H1 (cell line): ENCODE results near the gene MYO9B. TPM values are rescaled to one million over a fixed set of nuclear protein-coding genes. Genes with fewer than 3 reads are reported as not detected.

Experiments used
- CTCF ChIA-PET: fragments of 300-600 bp; sonication (Branson Sonifier 250); formaldehyde crosslinking; loops from one replicate; lab custom pipeline; 2021; ENCODE audit not compliant: partially characterized antibody; lab: Charles Lee
- POLR2A ChIA-PET: fragments of 300-600 bp; sonication (Branson Sonifier 250); formaldehyde crosslinking; loops from one replicate; lab custom pipeline; 2021; ENCODE audit warnings: inconsistent platforms; ENCODE audit not compliant: partially characterized antibody; lab: Charles Lee
- DNase-seq, 2 experiments: peaks; one replicate each; pipeline versions ENCODE4 v3.0.0 to v3.0.0-alpha.2; 2010 to 2022; ENCODE audit warnings: low spot score in 2 of 2, low read depth in 1 of 2, mixed read lengths in 1 of 2
- FAIRE-seq: peaks from 2 replicates; lab custom pipeline; 2011; peaks lifted over from hg19 to GRCh38; lab: Jason Lieb, UNC
- H2AFZ ChIP-seq: 2 replicates; pipeline ENCODE4 v1.8.1; 2012; ENCODE audit warnings: low read length, inconsistent platforms
- H2AK5ac ChIP-seq: 2 replicates; pipeline ENCODE4 v1.6.1; 2013; ENCODE audit warnings: low read depth, low read length
- H2BK120ac ChIP-seq: replicated peaks from 2 replicates; pipeline ENCODE3; 2013; ENCODE audit warnings: low read depth, low read length, inconsistent platforms
- H2BK12ac ChIP-seq: 2 replicates; pipeline ENCODE4 v1.6.1; 2013; ENCODE audit warnings: low read depth, low read length
- H2BK15ac ChIP-seq: 2 replicates; pipeline ENCODE4 v1.6.1; 2013; ENCODE audit warnings: low read length
- H2BK20ac ChIP-seq: 2 replicates; pipeline ENCODE4 v1.6.1; 2013; ENCODE audit warnings: low read length
- H2BK5ac ChIP-seq: 2 replicates; pipeline ENCODE4 v1.6.1; 2013; ENCODE audit warnings: low read depth, low read length
- H3K14ac ChIP-seq: 2 replicates; pipeline ENCODE4 v1.6.1; 2013; ENCODE audit warnings: inconsistent platforms; ENCODE audit not compliant: insufficient read length
- H3K18ac ChIP-seq: 2 replicates; pipeline ENCODE4 v1.6.1; 2013; ENCODE audit warnings: low read length; ENCODE audit errors: extremely low read depth
- H3K23ac ChIP-seq: 2 replicates; pipeline ENCODE4 v1.6.1; 2013; ENCODE audit warnings: inconsistent platforms; ENCODE audit not compliant: insufficient read length
- H3K23me2 ChIP-seq: 2 replicates; pipeline ENCODE4 v1.6.1; 2013; ENCODE audit warnings: low read depth, low read length
- H3K27ac ChIP-seq: 2 replicates; pipeline ENCODE4 v1.6.1; 2011; ENCODE audit warnings: low read depth, low read length, inconsistent platforms
- H3K27me3 ChIP-seq, 4 experiments: replicated peaks in 1 of 4; 1 replicate in 1 of 4; 2 replicates in 3 of 4; pipeline versions ENCODE4 v1.6.1 to v1.8.1; 2011 to 2013; ENCODE audit warnings: low read length in 3 of 4, mild to moderate bottlenecking in 3 of 4, inconsistent platforms in 2 of 4, mixed read lengths in 2 of 4, moderate library complexity in 1 of 4; ENCODE audit not compliant: control insufficient read depth in 3 of 4, insufficient read depth in 3 of 4; ENCODE audit errors: extremely low read depth in 1 of 4
- H3K36me3 ChIP-seq, 4 experiments: 2 replicates each; pipeline versions ENCODE4 v1.6.1 to v1.8.1; 2011 to 2013; ENCODE audit warnings: mild to moderate bottlenecking in 4 of 4, low read length in 3 of 4, moderate library complexity in 2 of 4, control low read depth in 1 of 4, inconsistent platforms in 1 of 4; ENCODE audit not compliant: insufficient read depth in 4 of 4, control insufficient read depth in 2 of 4
- H3K4ac ChIP-seq: replicated peaks from 2 replicates; pipeline ENCODE3; 2013; ENCODE audit warnings: low read length, low read depth, mixed read lengths, inconsistent platforms; ENCODE audit not compliant: insufficient read length
- H3K4me1 ChIP-seq, 4 experiments: replicated peaks in 1 of 4; 1 replicate in 1 of 4; 2 replicates in 3 of 4; pipeline versions ENCODE4 v1.6.1 to v1.8.1; 2011 to 2013; ENCODE audit warnings: low read length in 3 of 4, inconsistent platforms in 2 of 4, mixed read lengths in 1 of 4; ENCODE audit not compliant: insufficient read depth in 4 of 4, control insufficient read depth in 3 of 4
- H3K4me2 ChIP-seq, 2 experiments: 2 replicates each; pipeline versions ENCODE4 v1.6.1 to v1.8.1; 2011 to 2013; ENCODE audit warnings: low read depth in 2 of 2, low read length in 2 of 2, control low read depth in 1 of 2, inconsistent platforms in 1 of 2, mild to moderate bottlenecking in 1 of 2; ENCODE audit not compliant: insufficient read depth in 1 of 2
- H3K4me3 ChIP-seq, 4 experiments: fragments of 200-600, 300-600 bp in 1 of 4; sonication (generic), shearing (Covaris generic), sonication (Bioruptor Twin) in 1 of 4; 2 replicates each; pipeline versions ENCODE4 v1.5.1 to v1.8.1; 2011 to 2016; ENCODE audit warnings: low read length in 4 of 4, low read depth in 3 of 4, control low read depth in 2 of 4, inconsistent platforms in 2 of 4, mild to moderate bottlenecking in 2 of 4, mixed read lengths in 1 of 4, moderate library complexity in 1 of 4; ENCODE audit not compliant: insufficient read depth in 2 of 4; ENCODE audit errors: extremely low read depth in 1 of 4
- H3K56ac ChIP-seq: replicated peaks from 2 replicates; pipeline ENCODE3; 2013; ENCODE audit warnings: low read depth, mild to moderate bottlenecking, mixed read lengths, low read length, inconsistent platforms; ENCODE audit not compliant: insufficient read length
- H3K79me1 ChIP-seq: 2 replicates; pipeline ENCODE4 v1.6.1; 2013; ENCODE audit warnings: low read depth, low read length, control low read depth
- H3K79me2 ChIP-seq, 2 experiments: 2 replicates each; pipeline versions ENCODE4 v1.6.1 to v1.8.1; 2012 to 2013; ENCODE audit warnings: low read length in 2 of 2, mild to moderate bottlenecking in 2 of 2, inconsistent platforms in 1 of 2; ENCODE audit not compliant: insufficient read depth in 2 of 2, control insufficient read depth in 1 of 2
- H3K9ac ChIP-seq, 4 experiments: replicated peaks in 1 of 4; 1 replicate in 1 of 4; 2 replicates in 3 of 4; pipeline versions ENCODE4 v1.6.1 to v1.8.1; 2011 to 2013; ENCODE audit warnings: low read depth in 3 of 4, low read length in 3 of 4, control low read depth in 2 of 4, mild to moderate bottlenecking in 2 of 4, moderate library complexity in 2 of 4, inconsistent platforms in 1 of 4; ENCODE audit errors: extremely low read depth in 1 of 4
- H3K9me3 ChIP-seq, 2 experiments: 2 replicates each; pipeline versions ENCODE4 v1.6.1 to v1.8.1; 2012 to 2013; ENCODE audit warnings: mild to moderate bottlenecking in 2 of 2, moderate library complexity in 2 of 2, control low read depth in 1 of 2, inconsistent platforms in 1 of 2, low read depth in 1 of 2, low read length in 1 of 2, mixed read lengths in 1 of 2; ENCODE audit not compliant: insufficient read depth in 2 of 2
- H4K20me1 ChIP-seq, 2 experiments: replicated peaks in 1 of 2; 2 replicates each; pipeline versions ENCODE3 to v1.8.1; 2011 to 2013; ENCODE audit warnings: inconsistent platforms in 2 of 2, low read length in 2 of 2, mild to moderate bottlenecking in 1 of 2; ENCODE audit not compliant: insufficient read depth in 2 of 2, control insufficient read depth in 1 of 2
- H4K5ac ChIP-seq: 2 replicates; pipeline ENCODE4 v1.6.1; 2013; ENCODE audit warnings: low read length, low read depth, mixed read lengths, inconsistent platforms; ENCODE audit not compliant: insufficient read length
- H4K8ac ChIP-seq: 2 replicates; pipeline ENCODE4 v1.8.0; 2013; ENCODE audit warnings: mild to moderate bottlenecking, moderate library complexity, low read length, inconsistent platforms; ENCODE audit not compliant: insufficient read depth; ENCODE audit errors: extremely low read depth
- H4K91ac ChIP-seq: replicated peaks from 2 replicates; pipeline ENCODE3; 2013; ENCODE audit warnings: low read length, mixed read lengths, inconsistent platforms; ENCODE audit not compliant: insufficient read length
- BCL11A ChIP-seq, 2 experiments: IDR thresholded peaks; one replicate each; pipeline ENCODE4 v1.6.1; 2011; ENCODE audit warnings: low read depth in 2 of 2, low read length in 2 of 2, mild to moderate bottlenecking in 2 of 2
- CHD2 ChIP-seq: IDR thresholded peaks from 2 replicates; pipeline ENCODE4 v1.6.1; 2012; ENCODE audit warnings: low read length, improper control_type of control experiment
- EGR1 ChIP-seq: IDR thresholded peaks from 2 replicates; pipeline ENCODE4 v1.6.1; 2011; ENCODE audit warnings: low read depth, low read length, borderline replicate concordance
- EZH2 ChIP-seq: fragments of 200-600 bp; sonication (generic); IDR thresholded peaks from 2 replicates; pipeline ENCODE4 v1.7.1; 2012; ENCODE audit warnings: low read depth, mild to moderate bottlenecking, moderate library complexity, low read length, inconsistent platforms; ENCODE audit not compliant: severe bottlenecking
- JUN ChIP-seq: IDR thresholded peaks from 2 replicates; pipeline ENCODE4 v1.6.1; 2011; ENCODE audit warnings: low read depth, mild to moderate bottlenecking, improper control_type of control experiment, low read length
- JUND ChIP-seq: IDR thresholded peaks from 2 replicates; pipeline ENCODE4 v1.6.1; 2011; ENCODE audit warnings: mild to moderate bottlenecking, improper control_type of control experiment, low read length
- POU5F1 ChIP-seq: IDR thresholded peaks from 2 replicates; pipeline ENCODE4 v1.6.1; 2011; ENCODE audit warnings: low read depth, mild to moderate bottlenecking, low read length, moderate library complexity
- RXRA ChIP-seq: IDR thresholded peaks from 2 replicates; pipeline ENCODE4 v1.6.1; 2011; ENCODE audit warnings: low read depth, mild to moderate bottlenecking, low read length, moderate library complexity; ENCODE audit not compliant: insufficient read depth
- SIN3A ChIP-seq, 2 experiments: IDR thresholded peaks in 1 of 2; conservative IDR thresholded peaks in 1 of 2; 2 replicates each; pipeline ENCODE4 v1.6.1; 2011 to 2012; ENCODE audit warnings: low read length in 2 of 2, improper control_type of control experiment in 1 of 2, low read depth in 1 of 2, mild to moderate bottlenecking in 1 of 2
- TCF12 ChIP-seq: IDR thresholded peaks from 2 replicates; pipeline ENCODE4 v1.6.1; 2011; ENCODE audit warnings: low read depth, mild to moderate bottlenecking, low read length
- WGBS, 2 experiments: shearing (Covaris generic) in 1 of 2; methylation state at CpG; one replicate each; pipeline versions ENCODE4 v1.1.6 to v1.1.7; 2013 to 2015; ENCODE audit warnings: low lambda C conversion rate in 2 of 2, mixed read lengths in 2 of 2, inconsistent platforms in 1 of 2, low coverage in 1 of 2, missing lambda C conversion rate in 1 of 2; ENCODE audit not compliant: insufficient replicate concordance in 2 of 2, insufficient coverage in 1 of 2, insufficient read length in 1 of 2; ENCODE audit errors: extremely low coverage in 1 of 2, missing lambda C conversion rate in 1 of 2; 5-methylcytosine and 5-hydroxymethylcytosine counted together
- polyA plus RNA-seq, 7 experiments: library from polyadenylated mRNA; depleted of rRNA in 3 of 7; stranded (reverse) in 5 of 7; unstranded in 2 of 7; fragments of >200 nt in 5 of 7; fragments of 200-250 nt in 2 of 7; gene quantifications; 1 replicate in 5 of 7; 2 replicates in 1 of 7; 4 replicates in 1 of 7; pipeline versions ENCODE4 v1.2.1 to v1.2.3, GENCODE V29; 2011 to 2013; ENCODE audit warnings: missing spikeins in 2 of 7, mixed read lengths in 2 of 7
- total RNA-seq: library from RNA; stranded (reverse); fragmentation: NEBNext Ultra II Directional; extraction: Animal tissue kit (Norgen Biotek cat#: 25700); gene quantifications from 2 replicates; pipeline ENCODE4 v1.2.1, GENCODE V29; 2021
- TF ChIP-seq, protein P1 (sequence below): IDR thresholded peaks from 2 replicates; pipeline ENCODE4 v1.6.1; 2012; ENCODE audit warnings: inconsistent platforms
- TF ChIP-seq, protein P2 (sequence below): IDR thresholded peaks from 2 replicates; pipeline ENCODE4 v1.6.1; 2012; ENCODE audit warnings: low read length, inconsistent platforms

Gene MYO9B
- total and polyA plus RNA-seq, 2 of the 8 experiments (the other 6 are each of a cell fraction or from before 2014, with no cell fraction given), result 27.6 to 77.1 TPM

DNA sequence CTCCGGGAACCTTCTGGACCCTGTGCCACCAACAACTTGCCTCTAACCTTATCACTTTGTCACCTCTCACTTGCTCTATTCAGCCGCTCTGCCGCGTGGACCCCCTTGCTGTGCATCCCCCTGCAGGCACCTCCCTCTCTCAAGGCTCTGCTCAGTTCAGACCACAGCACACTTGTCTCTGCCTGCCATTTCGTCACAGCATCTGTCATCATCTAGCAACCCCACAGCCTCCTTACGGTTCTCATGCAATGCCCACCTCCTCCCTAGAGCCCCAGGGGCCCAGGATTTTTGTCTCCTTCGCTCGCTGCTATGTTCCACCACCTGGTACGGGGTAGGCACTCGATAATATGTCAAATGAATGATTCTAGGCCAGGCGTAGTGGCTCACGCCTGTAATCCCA is 5.2 kb upstream of the MYO9B start:
- WGBS, 2 experiments, result 94% methylated on average over 12 of the region's 12 CpGs; no CpG with 5 or more reads in 1 of the 2 experiments
- TF ChIP-seq, protein P1, sequence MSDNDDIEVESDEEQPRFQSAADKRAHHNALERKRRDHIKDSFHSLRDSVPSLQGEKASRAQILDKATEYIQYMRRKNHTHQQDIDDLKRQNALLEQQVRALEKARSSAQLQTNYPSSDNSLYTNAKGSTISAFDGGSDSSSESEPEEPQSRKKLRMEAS, result no peak
- TF ChIP-seq EZH2, result no peak
- no peak for TF ChIP-seq JUN
- TF ChIP-seq JUND, result no peak
- TF ChIP-seq, protein P2, sequence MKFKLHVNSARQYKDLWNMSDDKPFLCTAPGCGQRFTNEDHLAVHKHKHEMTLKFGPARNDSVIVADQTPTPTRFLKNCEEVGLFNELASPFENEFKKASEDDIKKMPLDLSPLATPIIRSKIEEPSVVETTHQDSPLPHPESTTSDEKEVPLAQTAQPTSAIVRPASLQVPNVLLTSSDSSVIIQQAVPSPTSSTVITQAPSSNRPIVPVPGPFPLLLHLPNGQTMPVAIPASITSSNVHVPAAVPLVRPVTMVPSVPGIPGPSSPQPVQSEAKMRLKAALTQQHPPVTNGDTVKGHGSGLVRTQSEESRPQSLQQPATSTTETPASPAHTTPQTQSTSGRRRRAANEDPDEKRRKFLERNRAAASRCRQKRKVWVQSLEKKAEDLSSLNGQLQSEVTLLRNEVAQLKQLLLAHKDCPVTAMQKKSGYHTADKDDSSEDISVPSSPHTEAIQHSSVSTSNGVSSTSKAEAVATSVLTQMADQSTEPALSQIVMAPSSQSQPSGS, result no peak
- no peak for TF ChIP-seq BCL11A (IDR thresholded peaks at IDR 0.05; ENCODE audit: low read depth in 2 of 2, low read length in 2 of 2)
- TF ChIP-seq RXRA, result no peak
- no peak for TF ChIP-seq CHD2
- TF ChIP-seq POU5F1, result no peak
- TF ChIP-seq SIN3A (conservative IDR thresholded peaks at IDR 0.05 in 1 of 2, IDR thresholded peaks at IDR 0.05 in 1 of 2; ENCODE audit: low read depth in 1 of 2, low read length in 2 of 2), result no peak
- no peak for TF ChIP-seq TCF12
- TF ChIP-seq EGR1, result no peak

More for the DNA sequence above, 5.2 kb upstream of the MYO9B start:
- ChIA-PET CTCF (no interaction called here), POLR2A (interaction anchor here (1.7 kb wide), 1 partner anchor 8 kb away, joined by 4 read pairs; no protein-coding TSS in a partner anchor)
- H3K9ac ChIP-seq, result no peak overlapping the region
- no peak overlapping the region for H4K5ac ChIP-seq
- peaks cover 0 to 26% of the 10 kb centered on the region in 2 experiments; a peak in 2 of 4 replicates for H3K79me2 ChIP-seq
- peaks cover 11% of the 10 kb centered on the region for H3K23me2 ChIP-seq
- H3K79me1 ChIP-seq, result peaks cover 13% of the 10 kb centered on the region; the same call in 1 of the 2 replicates
- H2AK5ac ChIP-seq, result no peak overlapping the region
- H3K23ac ChIP-seq, result no peak overlapping the region
- no peak overlapping the region for H3K4me2 ChIP-seq
- DNase-seq (no peak), FAIRE-seq (no peak)
- H3K27me3 ChIP-seq, result no peaks in the 10 kb centered on the region
- H4K8ac ChIP-seq, result no peak overlapping the region; the same call in 1 of the 2 replicates
- peaks cover 0 to 10% (median 7%) of the 10 kb centered on the region in 4 experiments; a peak in 6 of 7 replicates for H3K4me1 ChIP-seq
- H3K27ac ChIP-seq, result no peak overlapping the region
- no peak overlapping the region for H3K56ac ChIP-seq
- H2BK15ac ChIP-seq, result no peak overlapping the region
- no peak overlapping the region for H3K4me3 ChIP-seq
- no peaks in the 10 kb centered on the region for H3K9me3 ChIP-seq
- H3K18ac ChIP-seq, result no peak overlapping the region
- peaks cover 3 to 31% (median 12%) of the 10 kb centered on the region in 4 experiments; a peak in 6 of 8 replicates for H3K36me3 ChIP-seq
- H2BK20ac ChIP-seq, result no peak overlapping the region
- H2BK12ac ChIP-seq, result no peak overlapping the region
- H2BK5ac ChIP-seq, result peak overlapping the region; percentile 66; the same call in 1 of the 2 replicates
- peaks cover 16 to 22% of the 10 kb centered on the region in 2 experiments for H4K20me1 ChIP-seq
- H3K4ac ChIP-seq, result no peak overlapping the region
- H3K14ac ChIP-seq, result no peak overlapping the region
- no peak overlapping the region for H2BK120ac ChIP-seq
- H4K91ac ChIP-seq, result no peak overlapping the region
- no peak overlapping the region for H2AFZ ChIP-seq
